SK-N-SH (cell line): ENCODE measurements around the gene AGRN. TPM values are rescaled to one million over a fixed set of nuclear protein-coding genes. Genes with fewer than 3 reads are reported as not detected.
"Not testable (repeated sequence)": the region's sequence is repeated elsewhere in the genome, so short reads cannot be mapped to it uniquely, and the experiment has no call there.

Experiments
- CTCF ChIA-PET: fragments of 300-600, 350-600 bp; formaldehyde crosslinking; extraction: SDS; loops from one replicate; lab custom pipeline; 2021; lab: Yijun Ruan, JAX
- POLR2A ChIA-PET: fragments of 350-600 bp; sonication (Branson Sonifier 250); formaldehyde crosslinking; extraction: SDS; loops from one replicate; lab custom pipeline; 2020; ENCODE audit warnings: antibody characterized with exemption, inconsistent platforms; lab: Yijun Ruan, JAX
- DNase-seq: peaks from one replicate; pipeline ENCODE4 v3.0.0; 2012
- H2AFZ ChIP-seq: fragments of 200-600 bp; sonication (generic); 2 replicates; pipeline ENCODE4 v1.8.1; 2016; ENCODE audit warnings: antibody characterized with exemption, mild to moderate bottlenecking, low read depth
- H3F3A ChIP-seq: fragments of 200-600 bp; sonication (generic); replicated peaks from 2 replicates; pipeline ENCODE3; 2016; ENCODE audit warnings: antibody characterized with exemption, mild to moderate bottlenecking; ENCODE audit not compliant: insufficient read depth
- H3K27ac ChIP-seq, 2 experiments: fragments of 200-500 bp in 1 of 2; fragments of 200-600 bp in 1 of 2; sonication (Bioruptor generic) in 1 of 2; sonication (generic), shearing (Covaris generic) in 1 of 2; 2 replicates each; pipeline versions ENCODE4 v1.5.1 to v1.6.1; 2014 to 2016; ENCODE audit warnings: low read depth in 2 of 2, inconsistent platforms in 1 of 2, low read length in 1 of 2, mild to moderate bottlenecking in 1 of 2, mixed read lengths in 1 of 2
- H3K27me3 ChIP-seq: fragments of 200-600 bp; sonication (generic), shearing (Covaris generic); 2 replicates; pipeline ENCODE4 v1.6.1; 2016; ENCODE audit warnings: mixed run types; ENCODE audit not compliant: insufficient read depth
- H3K36me3 ChIP-seq, 2 experiments: fragments of 200-500 bp in 1 of 2; fragments of 200-600 bp in 1 of 2; sonication (Bioruptor generic) in 1 of 2; sonication (generic) in 1 of 2; replicated peaks in 1 of 2; 2 replicates each; pipeline versions ENCODE3 to v1.5.1; 2014 to 2016; ENCODE audit warnings: low read length in 1 of 2, mild to moderate bottlenecking in 1 of 2; ENCODE audit not compliant: insufficient read depth in 2 of 2, control insufficient read depth in 1 of 2
- H3K4me1 ChIP-seq, 2 experiments: fragments of 200-500 bp in 1 of 2; fragments of 200-600 bp in 1 of 2; sonication (Bioruptor generic) in 1 of 2; sonication (generic), shearing (Covaris generic) in 1 of 2; 2 replicates each; pipeline versions ENCODE4 v1.5.1 to v1.6.1; 2014 to 2016; ENCODE audit warnings: low read depth in 1 of 2, low read length in 1 of 2, mixed run types in 1 of 2; ENCODE audit not compliant: insufficient read depth in 2 of 2, control insufficient read depth in 1 of 2
- H3K4me2 ChIP-seq: fragments of 200-600 bp; sonication (generic), shearing (Covaris generic); 2 replicates; pipeline ENCODE4 v1.6.1; 2017; ENCODE audit warnings: mixed run types
- H3K4me3 ChIP-seq, 2 experiments: fragments of 200-500 bp in 1 of 2; fragments of 200-600 bp in 1 of 2; sonication (Bioruptor generic) in 1 of 2; sonication (generic), shearing (Covaris generic) in 1 of 2; 2 replicates each; pipeline versions ENCODE4 v1.5.1 to v1.8.1; 2014 to 2016; ENCODE audit warnings: low read depth in 2 of 2, inconsistent platforms in 1 of 2, low read length in 1 of 2, mild to moderate bottlenecking in 1 of 2, mixed read lengths in 1 of 2, moderate library complexity in 1 of 2
- H3K79me2 ChIP-seq: fragments of 200-600 bp; sonication (generic); 2 replicates; pipeline ENCODE4 v1.8.1; 2017; ENCODE audit warnings: mild to moderate bottlenecking; ENCODE audit not compliant: insufficient read depth
- H3K9ac ChIP-seq: fragments of 200-600 bp; sonication (generic); 2 replicates; pipeline ENCODE4 v1.6.1; 2017; ENCODE audit warnings: mixed run types
- H3K9me2 ChIP-seq: fragments of 200-600 bp; sonication (generic); 2 replicates; pipeline ENCODE4 v1.6.1; 2017; ENCODE audit warnings: mixed run types
- H3K9me3 ChIP-seq: fragments of 200-600 bp; sonication (generic); 2 replicates; pipeline ENCODE4 v1.6.1; 2017; ENCODE audit warnings: mixed run types, mild to moderate bottlenecking, moderate library complexity
- H4K20me1 ChIP-seq: fragments of 200-600 bp; sonication (generic); 2 replicates; pipeline ENCODE4 v1.6.1; 2017; ENCODE audit warnings: mild to moderate bottlenecking, mixed run types; ENCODE audit not compliant: insufficient read depth
- ELF1 ChIP-seq: IDR thresholded peaks from 2 replicates; pipeline ENCODE4 v1.4.0; 2012
- EZH2phosphoT487 ChIP-seq: fragments of 200-600 bp; sonication (generic); IDR thresholded peaks from 2 replicates; pipeline ENCODE4 v1.6.1; 2017; ENCODE audit warnings: low read depth, mixed run types, mild to moderate bottlenecking, antibody characterized with exemption, moderate library complexity, borderline replicate concordance
- FOSL2 ChIP-seq: IDR thresholded peaks from 2 replicates; pipeline ENCODE4 v1.4.0; 2012; ENCODE audit warnings: low read depth, mild to moderate bottlenecking, moderate library complexity, borderline replicate concordance
- FOXJ3 ChIP-seq: sonication (generic); formaldehyde crosslinking; IDR thresholded peaks from 2 replicates; pipeline ENCODE4 v1.5.1; 2020; ENCODE audit warnings: mild to moderate bottlenecking, missing genetic modification reagents
- GABPA ChIP-seq: IDR thresholded peaks from 2 replicates; pipeline ENCODE4 v1.4.0; 2012; ENCODE audit warnings: low read depth, mild to moderate bottlenecking
- MEF2A ChIP-seq: IDR thresholded peaks from 2 replicates; pipeline ENCODE4 v1.4.0; 2012; ENCODE audit warnings: low read depth, borderline replicate concordance
- MXI1 ChIP-seq: IDR thresholded peaks from 2 replicates; pipeline ENCODE4 v1.6.1; 2012; ENCODE audit warnings: mild to moderate bottlenecking, low read depth, low read length, improper control_type of control experiment
- NRF1 ChIP-seq: IDR thresholded peaks from 2 replicates; pipeline ENCODE4 v1.6.1; 2012; ENCODE audit warnings: low read depth, mild to moderate bottlenecking, low read length
- POLR2AphosphoS5 ChIP-seq: IDR thresholded peaks from 2 replicates; pipeline ENCODE4 v1.6.1; 2012; ENCODE audit warnings: low read depth, low read length
- SIN3A ChIP-seq: IDR thresholded peaks from 2 replicates; pipeline ENCODE4 v1.6.1; 2012; ENCODE audit warnings: low read depth, mild to moderate bottlenecking, low read length, moderate library complexity, borderline replicate concordance
- YY1 ChIP-seq: IDR thresholded peaks from 2 replicates; pipeline ENCODE4 v1.4.0; 2012; ENCODE audit warnings: low read depth, mild to moderate bottlenecking
- WGBS: methylation state at CpG from one replicate; pipeline ENCODE4 v1.1.6; 2017; ENCODE audit warnings: low lambda C conversion rate; 5-methylcytosine and 5-hydroxymethylcytosine counted together
- polyA plus RNA-seq, 3 experiments: library from polyadenylated mRNA; depleted of rRNA; stranded (reverse); fragments of >200 nt; gene quantifications; 2 replicates each; pipeline ENCODE4 v1.2.3, GENCODE V29; 2012
- TF ChIP-seq, protein P1 (sequence below): fragments of 150-350 bp; IDR thresholded peaks from 2 replicates; pipeline ENCODE4 v1.6.1; 2016; ENCODE audit warnings: mild to moderate bottlenecking, low read depth, low read length
- TF ChIP-seq, protein P2 (sequence below): IDR thresholded peaks from 2 replicates; pipeline ENCODE4 v1.4.0; 2012; ENCODE audit warnings: low read depth

AGRN gene
- polyA plus RNA-seq, 1 of the 3 experiments (the other 2 are of a cell fraction), result 31.6 TPM

DNA sequence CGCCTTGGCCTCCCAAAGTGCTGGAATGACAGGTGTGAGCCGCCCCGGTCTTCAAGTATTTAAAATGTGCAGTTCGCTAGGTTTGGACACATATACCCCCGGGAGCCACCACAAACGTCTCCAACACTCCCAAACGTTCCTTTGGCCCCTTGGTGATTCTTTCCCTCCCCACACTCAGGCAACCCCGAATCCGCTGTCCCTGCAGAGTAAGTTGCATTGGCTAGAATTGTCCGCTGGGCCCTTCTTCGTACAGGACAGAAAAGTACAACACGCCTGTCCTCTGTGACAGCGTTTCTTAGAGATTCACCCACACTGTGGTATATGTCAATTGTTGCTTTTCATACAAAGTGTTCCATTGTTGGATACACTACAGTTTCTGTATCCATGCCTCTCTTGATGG, 34.8 kb upstream of the AGRN start:
- no peak overlapping the region for H3K27ac ChIP-seq
- H3K9me2 ChIP-seq, result no peaks in the 10 kb centered on the region
- H3K4me1 ChIP-seq, result peaks cover 0 to 9% of the 10 kb centered on the region in 2 experiments; a peak in 1 of 4 replicates
- no peak overlapping the region for H2AFZ ChIP-seq
- no peaks in the 10 kb centered on the region for H3F3A ChIP-seq
- H4K20me1 ChIP-seq, result no peaks in the 10 kb centered on the region
- H3K9ac ChIP-seq, result no peak overlapping the region
- ChIA-PET POLR2A (no interaction called here), CTCF (interaction anchor here (0.8 to 9.1 kb wide), 18 partner anchors 9 to 307 kb away, joined by 3 to 246 read pairs (median 6); partner anchors contain the start of genes AGRN, HES4 and ISG15)
- H3K4me2 ChIP-seq, result no peak overlapping the region
- no peaks in the 10 kb centered on the region for H3K9me3 ChIP-seq
- peaks cover 30% of the 10 kb centered on the region; the same call in 1 of the 2 replicates for H3K27me3 ChIP-seq
- H3K79me2 ChIP-seq, result no peaks in the 10 kb centered on the region
- no peaks in the 10 kb centered on the region for H3K36me3 ChIP-seq
- H3K4me3 ChIP-seq, result no peak overlapping the region
- TF ChIP-seq NRF1, result no peak
- no peak for TF ChIP-seq FOSL2
- no peak for TF ChIP-seq MXI1
- TF ChIP-seq EZH2phosphoT487, result no peak
- no peak for TF ChIP-seq FOXJ3
- TF ChIP-seq YY1, result no peak
- TF ChIP-seq SIN3A, result no peak
- TF ChIP-seq POLR2AphosphoS5, result no peak
- no peak for TF ChIP-seq MEF2A
- TF ChIP-seq, protein P1, sequence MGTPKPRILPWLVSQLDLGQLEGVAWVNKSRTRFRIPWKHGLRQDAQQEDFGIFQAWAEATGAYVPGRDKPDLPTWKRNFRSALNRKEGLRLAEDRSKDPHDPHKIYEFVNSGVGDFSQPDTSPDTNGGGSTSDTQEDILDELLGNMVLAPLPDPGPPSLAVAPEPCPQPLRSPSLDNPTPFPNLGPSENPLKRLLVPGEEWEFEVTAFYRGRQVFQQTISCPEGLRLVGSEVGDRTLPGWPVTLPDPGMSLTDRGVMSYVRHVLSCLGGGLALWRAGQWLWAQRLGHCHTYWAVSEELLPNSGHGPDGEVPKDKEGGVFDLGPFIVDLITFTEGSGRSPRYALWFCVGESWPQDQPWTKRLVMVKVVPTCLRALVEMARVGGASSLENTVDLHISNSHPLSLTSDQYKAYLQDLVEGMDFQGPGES, result no peak
- no peak for TF ChIP-seq GABPA
- TF ChIP-seq, protein P2, sequence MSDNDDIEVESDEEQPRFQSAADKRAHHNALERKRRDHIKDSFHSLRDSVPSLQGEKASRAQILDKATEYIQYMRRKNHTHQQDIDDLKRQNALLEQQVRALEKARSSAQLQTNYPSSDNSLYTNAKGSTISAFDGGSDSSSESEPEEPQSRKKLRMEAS, result no peak
- no peak for TF ChIP-seq ELF1
- 42% methylated on average over 13 of the region's 13 CpGs for WGBS
- no peak for DNase-seq

DNA sequence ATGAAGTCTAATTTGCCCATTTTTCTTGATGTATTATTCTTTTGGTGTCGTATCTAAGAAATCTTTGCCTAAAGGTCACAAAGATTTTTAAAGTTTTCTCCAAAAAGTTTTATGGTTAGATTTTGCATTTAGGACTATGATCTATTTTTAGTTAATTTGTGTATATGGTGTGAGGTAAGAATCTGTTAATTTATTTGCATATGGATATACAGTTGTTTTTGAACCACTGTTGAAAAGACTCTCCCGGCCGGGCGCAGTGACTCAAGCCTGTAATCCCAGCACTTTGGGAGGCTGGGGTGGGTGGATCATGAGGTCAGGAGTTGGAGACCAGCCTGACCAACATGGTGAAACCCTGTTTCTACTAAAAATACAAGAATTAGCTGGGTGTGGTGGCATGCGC, 31.9 kb upstream of the AGRN start:
- H4K20me1 ChIP-seq, H2AFZ ChIP-seq, H3K4me3 ChIP-seq, H3K9ac ChIP-seq, H3K36me3 ChIP-seq, H3F3A ChIP-seq, H3K4me1 ChIP-seq, POLR2A ChIA-PET, H3K9me2 ChIP-seq, H3K79me2 ChIP-seq, H3K4me2 ChIP-seq, H3K9me3 ChIP-seq, H3K27ac ChIP-seq, DNase-seq: not testable (repeated sequence)
- H3K27me3 ChIP-seq, result peaks cover 30% of the 10 kb centered on the region; the same call in 1 of the 2 replicates
- CTCF ChIA-PET, result interaction anchor here (6.0 kb wide), 1 partner anchor 14 kb away, joined by 36 read pairs; no protein-coding TSS in a partner anchor
- WGBS, result 65% methylated on average over 5 of the region's 5 CpGs

DNA sequence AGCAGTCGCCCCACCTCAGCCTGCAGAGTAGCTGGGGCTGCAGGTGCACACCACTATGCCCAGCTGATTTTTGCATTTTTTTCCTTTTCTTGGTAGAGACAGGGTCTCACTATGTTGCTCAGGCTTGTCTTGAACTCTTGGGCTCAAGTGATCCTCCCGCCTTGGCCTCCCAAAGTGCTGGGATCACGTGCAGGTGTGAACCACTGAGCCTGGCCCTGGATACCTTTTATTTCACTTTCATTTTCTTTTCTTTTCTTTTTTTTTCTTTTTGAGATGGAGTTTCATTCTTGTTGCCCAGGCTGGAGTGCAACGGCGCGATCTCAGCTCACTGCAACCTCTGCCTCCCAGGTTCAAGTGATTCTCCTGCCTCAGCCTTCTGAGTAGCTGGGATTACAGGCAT, 28.6 kb upstream of the AGRN start:
- CTCF ChIA-PET, result interaction anchor here (1.4 to 13.2 kb wide), 5 partner anchors 8 to 72 kb away, joined by 4 to 246 read pairs (median 10); partner anchors contain the start of gene PERM1
- H3K9me3 ChIP-seq, H3K79me2 ChIP-seq, H3K9ac ChIP-seq, H3K27ac ChIP-seq, H3K4me2 ChIP-seq, H3K36me3 ChIP-seq, DNase-seq, H3K4me1 ChIP-seq, H3F3A ChIP-seq, H3K9me2 ChIP-seq, POLR2A ChIA-PET, H2AFZ ChIP-seq, H4K20me1 ChIP-seq, H3K4me3 ChIP-seq: not testable (repeated sequence)
- WGBS, result 81% methylated on average over 6 of the region's 6 CpGs
- H3K27me3 ChIP-seq, result peaks cover 16% of the 10 kb centered on the region; the same call in 1 of the 2 replicates
